K562 (cell line): ENCODE data around the gene HERC3. TPM values are rescaled to one million over a fixed set of nuclear protein-coding genes. Genes with fewer than 3 reads are reported as not detected.

Source experiments
- ATAC-seq: fragments of 200-7000 bp; cut with Tn5 transposase; 3 replicates; pipeline ENCODE4 v1.9.1; 2020; ENCODE audit warnings: moderate library complexity
- BruUV-seq: library from RNA; stranded (reverse); fragments of 400-500 nt; replicated peaks from 2 replicates; lab custom pipeline; 2021; lab: Mats Ljungman, UMichigan
- CTCF ChIA-PET: fragments of 300-600 bp; formaldehyde crosslinking; extraction: SDS; loops from one replicate; lab custom pipeline; 2021; ENCODE audit warnings: low intra/inter-chr PET ratio; lab: Yijun Ruan, JAX
- POLR2A ChIA-PET: fragments of 300-600, 350-650 bp; sonication (Branson Sonifier 250); formaldehyde crosslinking; extraction: SDS; loops from one replicate; lab custom pipeline; 2021; ENCODE audit warnings: antibody characterized with exemption, inconsistent platforms; lab: Yijun Ruan, JAX
- DNase-seq, 4 experiments: peaks; one replicate each; pipeline versions ENCODE4 v3.0.0 to v3.0.0-alpha.2; 2011 to 2018; ENCODE audit warnings: low spot score in 3 of 4, mixed read lengths in 3 of 4; ENCODE audit errors: extremely low read depth in 1 of 4
- FAIRE-seq: peaks from 2 replicates; lab custom pipeline; 2011; peaks lifted over from hg19 to GRCh38; lab: Jason Lieb, UNC
- H2AFZ ChIP-seq: 2 replicates; pipeline ENCODE4 v1.6.0; 2011; ENCODE audit warnings: low read depth, low read length, control low read depth, inconsistent platforms
- H3K27ac ChIP-seq: fragments of 200-600 bp; 3 replicates; pipeline ENCODE4 v1.8.0; 2011; ENCODE audit warnings: low read depth, mild to moderate bottlenecking, control low read depth, inconsistent platforms, low read length, moderate library complexity, mixed read lengths; ENCODE audit errors: extremely low read depth
- H3K27me3 ChIP-seq, 2 experiments: fragments of 300-600 bp in 1 of 2; 2 replicates in 1 of 2; 3 replicates in 1 of 2; pipeline versions ENCODE4 v1.6.0 to v1.8.0; 2011; ENCODE audit warnings: inconsistent platforms in 2 of 2, low read length in 2 of 2, mild to moderate bottlenecking in 1 of 2, mixed read lengths in 1 of 2, moderate library complexity in 1 of 2; ENCODE audit not compliant: control insufficient read depth in 2 of 2, insufficient read depth in 2 of 2
- H3K36me3 ChIP-seq: fragments of 300-600 bp; 3 replicates; pipeline ENCODE4 v1.8.0; 2011; ENCODE audit warnings: mild to moderate bottlenecking, low read length, inconsistent platforms; ENCODE audit not compliant: control insufficient read depth, insufficient read depth
- H3K4me1 ChIP-seq, 2 experiments: fragments of 200-600 bp in 1 of 2; replicated peaks in 1 of 2; 2 replicates in 1 of 2; 3 replicates in 1 of 2; pipeline versions ENCODE4 v1.5.1 to v1.8.0; 2011; ENCODE audit warnings: inconsistent platforms in 2 of 2, low read length in 2 of 2, mild to moderate bottlenecking in 1 of 2, mixed read lengths in 1 of 2, moderate library complexity in 1 of 2; ENCODE audit not compliant: control insufficient read depth in 2 of 2, insufficient read depth in 2 of 2
- H3K4me2 ChIP-seq: 2 replicates; pipeline ENCODE4 v1.6.1; 2011; ENCODE audit warnings: low read length, control low read depth, inconsistent platforms, mixed read lengths; ENCODE audit not compliant: insufficient read depth
- H3K4me3 ChIP-seq: fragments of 200-600 bp; sonication (generic), shearing (Covaris generic); 2 replicates; pipeline ENCODE4 v1.5.1; 2016; ENCODE audit warnings: control low read depth, inconsistent platforms
- H3K79me2 ChIP-seq: fragments of 200-600 bp; 3 replicates; pipeline ENCODE4 v1.8.0; 2011; ENCODE audit warnings: low read length, inconsistent platforms; ENCODE audit not compliant: control insufficient read depth, insufficient read depth
- H3K9ac ChIP-seq, 2 experiments: 2 replicates each; pipeline versions ENCODE4 v1.6.0 to v1.6.1; 2011; ENCODE audit warnings: low read depth in 2 of 2, low read length in 2 of 2, control low read depth in 1 of 2, inconsistent platforms in 1 of 2, mild to moderate bottlenecking in 1 of 2, mixed read lengths in 1 of 2; ENCODE audit not compliant: insufficient read depth in 1 of 2
- H3K9me1 ChIP-seq: one replicate; pipeline ENCODE4 v1.6.0; 2011; ENCODE audit warnings: inconsistent platforms, mild to moderate bottlenecking, low read length, moderate library complexity; ENCODE audit not compliant: control insufficient read depth, insufficient read depth
- H3K9me3 ChIP-seq: replicated peaks from 2 replicates; pipeline ENCODE4 v1.5.1; 2011; ENCODE audit warnings: low read depth, low read length, inconsistent platforms; ENCODE audit not compliant: control insufficient read depth, insufficient read depth
- H4K20me1 ChIP-seq: replicated peaks from 2 replicates; pipeline ENCODE4 v1.6.1; 2011; ENCODE audit warnings: low read length, inconsistent platforms, mixed read lengths; ENCODE audit not compliant: control insufficient read depth, insufficient read depth
- CCNT2 ChIP-seq: IDR thresholded peaks from 2 replicates; pipeline ENCODE4 v1.6.1; 2011; ENCODE audit warnings: borderline replicate concordance, low read depth, mild to moderate bottlenecking, moderate library complexity, mixed read lengths, low read length; ENCODE audit not compliant: insufficient read length; ENCODE audit errors: extremely low read depth
- CHCHD3 ChIP-seq: fragments of 250-450 bp; sonication (Bioruptor Pico); IDR thresholded peaks from 2 replicates; pipeline ENCODE4 v2.1.2; 2022; ENCODE audit warnings: mild to moderate bottlenecking
- CREM ChIP-seq: IDR thresholded peaks from 2 replicates; pipeline ENCODE4 v1.6.1; 2014; ENCODE audit warnings: antibody characterized with exemption, low read depth
- ETV5 ChIP-seq: sonication (generic); formaldehyde crosslinking; IDR thresholded peaks from 2 replicates; pipeline ENCODE4 v1.4.0; 2020; ENCODE audit warnings: low read depth, mild to moderate bottlenecking, missing genetic modification reagents
- FOXJ2 ChIP-seq: fragments of 200-800 bp; sonication (Bioruptor generic); IDR thresholded peaks from 2 replicates; pipeline ENCODE4 v1.6.1; 2016; ENCODE audit warnings: missing genetic modification characterization, missing compliant biosample characterization
- HMGN3 ChIP-seq: IDR thresholded peaks from 2 replicates; pipeline ENCODE4 v1.6.1; 2011; ENCODE audit warnings: borderline replicate concordance, low read depth, mild to moderate bottlenecking, mixed read lengths, low read length; ENCODE audit not compliant: insufficient read length; ENCODE audit errors: extremely low read depth
- NCOA1 ChIP-seq: fragments of 450-650 bp; IDR thresholded peaks from 2 replicates; pipeline ENCODE4 v1.6.1; 2016; ENCODE audit warnings: low read depth
- PTRF ChIP-seq: fragments of 450-650 bp; IDR thresholded peaks from 2 replicates; pipeline ENCODE4 v1.6.1; 2016; ENCODE audit warnings: mild to moderate bottlenecking, missing genetic modification characterization, missing compliant biosample characterization
- SRF ChIP-seq, 2 experiments: fragments of 250-450, 450-650 bp in 1 of 2; sonication (Bioruptor Pico) in 1 of 2; sonication (generic) in 1 of 2; formaldehyde crosslinking; IDR thresholded peaks; 2 replicates each; pipeline versions ENCODE4 v1.5.0 to v1.5.1; 2020 to 2022; ENCODE audit warnings: mild to moderate bottlenecking in 1 of 2, missing genetic modification reagents in 1 of 2
- ZFP1 ChIP-seq: fragments of 450-650 bp; formaldehyde crosslinking; IDR thresholded peaks from 2 replicates; pipeline ENCODE4 v1.4.0; 2020; ENCODE audit warnings: mild to moderate bottlenecking, mixed read lengths
- ZFPM2 ChIP-seq: fragments of 250-450 bp; sonication (Bioruptor Pico); IDR thresholded peaks from 2 replicates; pipeline ENCODE4 v1.5.1; 2022; ENCODE audit warnings: mild to moderate bottlenecking
- ZNF282 ChIP-seq: sonication (generic); formaldehyde crosslinking; IDR thresholded peaks from 2 replicates; pipeline ENCODE4 v1.8.1; 2023; ENCODE audit warnings: missing genetic modification reagents
- ZNF77 ChIP-seq: fragments of 250-450 bp; sonication (Bioruptor Pico); IDR thresholded peaks from 2 replicates; pipeline ENCODE4 v1.5.0; 2020
- ZNF778 ChIP-seq: fragments of 450-650 bp; formaldehyde crosslinking; IDR thresholded peaks from 2 replicates; pipeline ENCODE4 v1.4.0; 2020; ENCODE audit warnings: mild to moderate bottlenecking, moderate library complexity
- WGBS: fragments of 100-300 bp; shearing (Covaris generic); methylation state at CpG from one replicate; pipeline ENCODE4 v1.1.6; 2016; ENCODE audit warnings: low coverage, mixed read lengths; ENCODE audit not compliant: insufficient coverage; ENCODE audit errors: missing lambda C conversion rate; 5-methylcytosine and 5-hydroxymethylcytosine counted together
- in situ Hi-C: fragments of 300-500 bp; cut with MboI; formaldehyde crosslinking; loops from 4 replicates; pipeline ENCODE4 v1.15.0; 2018; ENCODE audit warnings: inconsistent platforms, mixed read lengths
- intact Hi-C: fragments of 100-400 bp; cut with micrococcal nuclease; formaldehyde crosslinking; loops from 2 replicates; pipeline ENCODE4 v1.14.2; 2022
- polyA plus RNA-seq, 8 experiments: library from polyadenylated mRNA; depleted of rRNA in 4 of 8; stranded (reverse) in 5 of 8; unstranded in 3 of 8; fragments of >200 nt; fragmentation: Nextera tagmentation in 2 of 8; fragmentation: Illumina TruSeq in 1 of 8; extraction: Ambion mirVana in 2 of 8; extraction: Trizol in 1 of 8; gene quantifications; 2 replicates each; pipeline versions ENCODE4 v1.2.1 to v1.2.3, GENCODE V29; 2011 to 2014; ENCODE audit warnings: inconsistent platforms in 1 of 8, missing spikeins in 1 of 8
- total RNA-seq, 7 experiments: library from RNA; depleted of rRNA in 6 of 7; stranded (reverse); fragments of >200 nt in 6 of 7; fragmentation: Illumina TruSeq in 2 of 7; extraction: Trizol in 2 of 7; gene quantifications; 2 replicates each; pipeline versions ENCODE4 v1.2.1 to v1.2.3, GENCODE V29; 2011 to 2021; ENCODE audit warnings: low replicate concordance in 1 of 7
- TF ChIP-seq, protein P1 (sequence below): fragments of 450-650 bp; IDR thresholded peaks from 2 replicates; pipeline ENCODE4 v1.6.1; 2016; ENCODE audit warnings: missing biosample characterization, missing genetic modification characterization
- TF ChIP-seq, protein P2 (sequence below): fragments of 450-650 bp; IDR thresholded peaks from 2 replicates; pipeline ENCODE4 v1.6.1; 2016; ENCODE audit warnings: low read depth, mild to moderate bottlenecking, moderate library complexity
- TF ChIP-seq, protein P3 (sequence below): fragments of 450-650 bp; formaldehyde crosslinking; IDR thresholded peaks from 2 replicates; pipeline ENCODE4 v1.4.0; 2020; ENCODE audit warnings: mild to moderate bottlenecking, mixed read lengths
- TF ChIP-seq, protein P4 (sequence below): fragments of 250-450 bp; sonication (Bioruptor Pico); IDR thresholded peaks from 2 replicates; pipeline ENCODE4 v1.5.0; 2021

Gene HERC3
- total and polyA plus RNA-seq, 9 of the 15 experiments (the other 6 are each of a cell fraction or from before 2014, with no cell fraction given): 1.8 to 13.1 (median 7.6) TPM

DNA sequence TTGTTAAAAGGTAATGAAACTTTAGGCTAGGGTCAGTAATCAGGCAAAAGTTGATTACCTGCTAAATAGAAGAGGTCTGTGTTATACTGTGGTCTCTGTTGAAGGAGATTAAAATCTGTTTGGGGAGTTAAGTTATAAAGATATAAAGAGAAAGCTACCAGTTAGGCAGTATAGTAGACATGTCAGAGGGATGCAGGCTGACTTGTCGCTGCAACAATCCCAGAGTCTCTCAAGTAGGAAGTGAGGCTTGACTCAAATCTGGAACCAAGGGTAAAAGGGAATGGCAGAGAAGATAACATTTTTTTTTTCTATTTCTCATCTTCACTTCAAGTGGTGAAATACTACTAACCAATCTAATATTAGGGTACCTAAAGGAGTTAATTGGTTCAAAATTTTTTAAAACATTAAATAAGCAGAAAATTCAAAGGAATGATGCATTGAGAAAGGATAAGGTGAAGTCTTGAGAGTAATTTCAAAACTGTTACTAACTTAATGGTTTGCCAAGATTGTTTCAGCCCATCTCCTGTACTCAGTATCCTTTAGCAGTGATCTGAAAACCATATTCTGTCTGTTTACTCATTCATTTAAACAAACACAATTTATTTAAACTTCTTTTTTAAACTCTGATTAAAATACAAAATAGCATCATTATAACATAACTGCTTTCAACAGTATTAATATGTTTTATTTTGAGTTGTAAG lies 12.8 kb downstream of the HERC3 start:
- H4K20me1 ChIP-seq: no peaks in the 10 kb centered on the region
- no peaks in the 10 kb centered on the region for H3K79me2 ChIP-seq
- ChIA-PET CTCF (no interaction called here), POLR2A (no interaction called here)
- ATAC-seq (no peak), FAIRE-seq (no peak), DNase-seq (no peak)
- 64% methylated on average over 1 of the region's 1 CpG for WGBS
- H3K27ac ChIP-seq: no peak overlapping the region
- no peak overlapping the region for H3K4me3 ChIP-seq
- TF ChIP-seq, protein P1, sequence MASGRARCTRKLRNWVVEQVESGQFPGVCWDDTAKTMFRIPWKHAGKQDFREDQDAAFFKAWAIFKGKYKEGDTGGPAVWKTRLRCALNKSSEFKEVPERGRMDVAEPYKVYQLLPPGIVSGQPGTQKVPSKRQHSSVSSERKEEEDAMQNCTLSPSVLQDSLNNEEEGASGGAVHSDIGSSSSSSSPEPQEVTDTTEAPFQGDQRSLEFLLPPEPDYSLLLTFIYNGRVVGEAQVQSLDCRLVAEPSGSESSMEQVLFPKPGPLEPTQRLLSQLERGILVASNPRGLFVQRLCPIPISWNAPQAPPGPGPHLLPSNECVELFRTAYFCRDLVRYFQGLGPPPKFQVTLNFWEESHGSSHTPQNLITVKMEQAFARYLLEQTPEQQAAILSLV (tag): no peak
- TF ChIP-seq ZNF778: no peak
- no peak for TF ChIP-seq PTRF (tag)
- no peak for TF ChIP-seq NCOA1
- no peak for TF ChIP-seq ETV5 (CRISPR knock-in tag)
- no peak for TF ChIP-seq HMGN3
- TF ChIP-seq, protein P2, sequence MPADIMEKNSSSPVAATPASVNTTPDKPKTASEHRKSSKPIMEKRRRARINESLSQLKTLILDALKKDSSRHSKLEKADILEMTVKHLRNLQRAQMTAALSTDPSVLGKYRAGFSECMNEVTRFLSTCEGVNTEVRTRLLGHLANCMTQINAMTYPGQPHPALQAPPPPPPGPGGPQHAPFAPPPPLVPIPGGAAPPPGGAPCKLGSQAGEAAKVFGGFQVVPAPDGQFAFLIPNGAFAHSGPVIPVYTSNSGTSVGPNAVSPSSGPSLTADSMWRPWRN: no peak
- TF ChIP-seq, protein P3, sequence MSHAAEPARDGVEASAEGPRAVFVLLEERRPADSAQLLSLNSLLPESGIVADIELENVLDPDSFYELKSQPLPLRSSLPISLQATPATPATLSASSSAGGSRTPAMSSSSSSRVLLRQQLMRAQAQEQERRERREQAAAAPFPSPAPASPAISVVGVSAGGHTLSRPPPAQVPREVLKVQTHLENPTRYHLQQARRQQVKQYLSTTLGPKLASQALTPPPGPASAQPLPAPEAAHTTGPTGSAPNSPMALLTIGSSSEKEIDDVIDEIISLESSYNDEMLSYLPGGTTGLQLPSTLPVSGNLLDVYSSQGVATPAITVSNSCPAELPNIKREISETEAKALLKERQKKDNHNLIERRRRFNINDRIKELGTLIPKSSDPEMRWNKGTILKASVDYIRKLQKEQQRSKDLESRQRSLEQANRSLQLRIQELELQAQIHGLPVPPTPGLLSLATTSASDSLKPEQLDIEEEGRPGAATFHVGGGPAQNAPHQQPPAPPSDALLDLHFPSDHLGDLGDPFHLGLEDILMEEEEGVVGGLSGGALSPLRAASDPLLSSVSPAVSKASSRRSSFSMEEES: no peak
- TF ChIP-seq FOXJ2 (tag): no peak
- TF ChIP-seq ZFP1: no peak
- no peak for TF ChIP-seq CCNT2
- TF ChIP-seq, protein P4, sequence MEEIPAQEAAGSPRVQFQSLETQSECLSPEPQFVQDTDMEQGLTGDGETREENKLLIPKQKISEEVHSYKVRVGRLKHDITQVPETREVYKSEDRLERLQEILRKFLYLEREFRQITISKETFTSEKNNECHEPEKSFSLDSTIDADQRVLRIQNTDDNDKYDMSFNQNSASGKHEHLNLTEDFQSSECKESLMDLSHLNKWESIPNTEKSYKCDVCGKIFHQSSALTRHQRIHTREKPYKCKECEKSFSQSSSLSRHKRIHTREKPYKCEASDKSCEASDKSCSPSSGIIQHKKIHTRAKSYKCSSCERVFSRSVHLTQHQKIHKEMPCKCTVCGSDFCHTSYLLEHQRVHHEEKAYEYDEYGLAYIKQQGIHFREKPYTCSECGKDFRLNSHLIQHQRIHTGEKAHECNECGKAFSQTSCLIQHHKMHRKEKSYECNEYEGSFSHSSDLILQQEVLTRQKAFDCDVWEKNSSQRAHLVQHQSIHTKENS (CRISPR knock-in tag): no peak
- no peak for TF ChIP-seq CHCHD3
- no peak for TF ChIP-seq ZNF77
- no peak for TF ChIP-seq CREM
- TF ChIP-seq ZNF282 (CRISPR knock-in tag): no peak
- TF ChIP-seq ZFPM2 (CRISPR knock-in tag): no peak
- TF ChIP-seq SRF (CRISPR knock-in tag; IDR thresholded peaks at IDR 0.05): no peak
- H3K9me3 ChIP-seq: no peaks in the 10 kb centered on the region
- in situ Hi-C loops (no loop called here), intact Hi-C loops (no loop called here)
- peaks cover 0 to 3% of the 10 kb centered on the region in 2 experiments; a peak in 2 of 5 replicates for H3K4me1 ChIP-seq
- no peaks in the 10 kb centered on the region for H3K27me3 ChIP-seq
- H3K9ac ChIP-seq: no peak overlapping the region
- no peaks in the 10 kb centered on the region for H3K9me1 ChIP-seq
- H2AFZ ChIP-seq: no peak overlapping the region
- peaks cover 5% of the 10 kb centered on the region; the same call in 2 of the 3 replicates for H3K36me3 ChIP-seq
- BruUV-seq: no TSS peak
- no peak overlapping the region for H3K4me2 ChIP-seq
